ENCODE data around the gene CYRIA.

- no peak for TF ChIP-seq POLR2A (IDR thresholded peaks at IDR 0.05)
- TF ChIP-seq CTCF (IDR thresholded peaks at IDR 0.05): no peak
Observed at GRCh38 chr2:16709769-16710168, 44.1 kb upstream of the CYRIA start.

Data from body of pancreas (tissue), 4 donors.